Fibroblast of lung (primary cell): ENCODE results near the gene PKIG.

Source experiments
- CTCF ChIP-seq, 2 donors: IDR thresholded peaks in 1 of 2; conservative IDR thresholded peaks in 1 of 2; 1 replicate in 1 of 2; 2 replicates in 1 of 2; pipeline ENCODE4 v1.5.1; 2011 to 2012; ENCODE audit warnings: low read length in 2 of 2, control low read depth in 1 of 2, inconsistent platforms in 1 of 2, low read depth in 1 of 2, mild to moderate bottlenecking in 1 of 2
- EZH2 ChIP-seq: IDR thresholded peaks from 2 replicates; pipeline ENCODE4 v1.5.1; 2012; ENCODE audit warnings: low read length, control low read depth, mild to moderate bottlenecking; ENCODE audit errors: missing control alignments

- TF ChIP-seq CTCF (conservative IDR thresholded peaks at IDR 0.05 in 1 of 2, IDR thresholded peaks at IDR 0.05 in 1 of 2; ENCODE audit: low read depth in 1 of 2, low read length in 2 of 2) (no peak), EZH2 (no peak)
Measured at GRCh38 chr20:44601801-44602204, 19.4 kb downstream of the PKIG start.
